Suprapubic skin (tissue), 4 donors: ENCODE data around the gene SCN1B.

ENCODE experiments used
- EP300 ChIP-seq: sonication (generic); formaldehyde crosslinking; IDR thresholded peaks from one replicate; pipeline ENCODE4 v1.6.1; 2017; ENCODE audit warnings: antibody characterized with exemption
- POLR2A ChIP-seq, 2 donors: fragments of 450-650 bp; IDR thresholded peaks; one replicate each; pipeline ENCODE4 v1.6.1; 2017; ENCODE audit warnings: antibody characterized with exemption in 2 of 2, mild to moderate bottlenecking in 2 of 2, moderate library complexity in 2 of 2
- POLR2AphosphoS5 ChIP-seq, 3 donors: sonication (generic); formaldehyde crosslinking; IDR thresholded peaks; one replicate each; pipeline ENCODE4 v1.6.1; 2017; ENCODE audit warnings: antibody characterized with exemption in 3 of 3
- TF ChIP-seq, protein P1 (sequence below), 2 donors: fragments of 200-600 bp in 1 of 2; fragments of 450-650 bp in 1 of 2; sonication (generic) in 1 of 2; IDR thresholded peaks; one replicate each; pipeline ENCODE4 v1.5.1; 2016 to 2019; ENCODE audit warnings: antibody characterized with exemption in 2 of 2, mild to moderate bottlenecking in 1 of 2, moderate library complexity in 1 of 2

- TF ChIP-seq, protein P1, sequence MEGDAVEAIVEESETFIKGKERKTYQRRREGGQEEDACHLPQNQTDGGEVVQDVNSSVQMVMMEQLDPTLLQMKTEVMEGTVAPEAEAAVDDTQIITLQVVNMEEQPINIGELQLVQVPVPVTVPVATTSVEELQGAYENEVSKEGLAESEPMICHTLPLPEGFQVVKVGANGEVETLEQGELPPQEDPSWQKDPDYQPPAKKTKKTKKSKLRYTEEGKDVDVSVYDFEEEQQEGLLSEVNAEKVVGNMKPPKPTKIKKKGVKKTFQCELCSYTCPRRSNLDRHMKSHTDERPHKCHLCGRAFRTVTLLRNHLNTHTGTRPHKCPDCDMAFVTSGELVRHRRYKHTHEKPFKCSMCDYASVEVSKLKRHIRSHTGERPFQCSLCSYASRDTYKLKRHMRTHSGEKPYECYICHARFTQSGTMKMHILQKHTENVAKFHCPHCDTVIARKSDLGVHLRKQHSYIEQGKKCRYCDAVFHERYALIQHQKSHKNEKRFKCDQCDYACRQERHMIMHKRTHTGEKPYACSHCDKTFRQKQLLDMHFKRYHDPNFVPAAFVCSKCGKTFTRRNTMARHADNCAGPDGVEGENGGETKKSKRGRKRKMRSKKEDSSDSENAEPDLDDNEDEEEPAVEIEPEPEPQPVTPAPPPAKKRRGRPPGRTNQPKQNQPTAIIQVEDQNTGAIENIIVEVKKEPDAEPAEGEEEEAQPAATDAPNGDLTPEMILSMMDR (IDR thresholded peaks at IDR 0.05) = peak in 1 of 2 donors; percentile 39
- TF ChIP-seq POLR2AphosphoS5 (IDR thresholded peaks at IDR 0.05) = no peak
- no peak for TF ChIP-seq POLR2A (IDR thresholded peaks at IDR 0.05)
- TF ChIP-seq EP300 = no peak
Measured at GRCh38 chr19:35045667-35046300, 15.5 kb downstream of the SCN1B start.
